OCI-LY1 (cell line): Measurements from ENCODE around the gene PLD1.

ENCODE experiments used
- H2AFZ ChIP-seq: fragments of 200-600 bp; sonication (generic), shearing (Covaris generic); 2 replicates; pipeline ENCODE4 v1.6.0; 2014; ENCODE audit warnings: antibody characterized with exemption, mild to moderate bottlenecking, low read length
- H3F3A ChIP-seq: fragments of 200-600 bp; sonication (generic), shearing (Covaris generic); 2 replicates; pipeline ENCODE4 v1.6.0; 2014; ENCODE audit warnings: mild to moderate bottlenecking, antibody characterized with exemption, low read length, moderate library complexity; ENCODE audit not compliant: insufficient read depth
- H3K27ac ChIP-seq: fragments of 200-600 bp; sonication (generic); 2 replicates; pipeline ENCODE4 v1.5.1; 2014; ENCODE audit warnings: low read length, mixed run types, mild to moderate bottlenecking, low read depth; ENCODE audit not compliant: poor library complexity, severe bottlenecking
- H3K27me3 ChIP-seq: fragments of 200-600 bp; sonication (generic); 2 replicates; pipeline ENCODE4 v1.6.0; 2014; ENCODE audit warnings: antibody characterized with exemption, mild to moderate bottlenecking, low read length, moderate library complexity; ENCODE audit not compliant: insufficient read depth
- H3K36me3 ChIP-seq: fragments of 200-600 bp; sonication (generic); 2 replicates; pipeline ENCODE4 v1.6.1; 2014; ENCODE audit warnings: mild to moderate bottlenecking, antibody characterized with exemption, low read length, moderate library complexity, mixed read lengths; ENCODE audit not compliant: insufficient read depth
- H3K4me1 ChIP-seq: fragments of 200-600 bp; sonication (generic); 2 replicates; pipeline ENCODE4 v1.5.1; 2014; ENCODE audit warnings: mild to moderate bottlenecking, low read length, moderate library complexity; ENCODE audit not compliant: insufficient read depth, severe bottlenecking
- H3K4me2 ChIP-seq: fragments of 200-600 bp; sonication (generic), shearing (Covaris generic); 2 replicates; pipeline ENCODE4 v1.6.1; 2014; ENCODE audit warnings: low read length
- H3K4me3 ChIP-seq: fragments of 200-600 bp; sonication (generic); 2 replicates; pipeline ENCODE4 v1.5.1; 2014; ENCODE audit warnings: low read length, low read depth, mild to moderate bottlenecking, mixed read lengths; ENCODE audit not compliant: poor library complexity, severe bottlenecking
- H3K79me2 ChIP-seq: fragments of 200-600 bp; shearing (Covaris generic); 2 replicates; pipeline ENCODE4 v1.6.1; 2016; ENCODE audit warnings: mixed run types, low read length, mixed read lengths; ENCODE audit not compliant: insufficient read depth
- H3K9ac ChIP-seq: fragments of 200-600 bp; sonication (generic), shearing (Covaris generic); 2 replicates; pipeline ENCODE4 v1.6.1; 2014; ENCODE audit warnings: mild to moderate bottlenecking, low read length, mixed read lengths
- H3K9me2 ChIP-seq: fragments of 200-600 bp; sonication (generic), shearing (Covaris generic); 2 replicates; pipeline ENCODE4 v1.6.1; 2014; ENCODE audit warnings: low read depth, mild to moderate bottlenecking, low read length, mixed read lengths
- H3K9me3 ChIP-seq: fragments of 200-600 bp; shearing (Covaris generic); 2 replicates; pipeline ENCODE4 v1.6.1; 2014; ENCODE audit warnings: low read length, mixed read lengths
- H4K20me1 ChIP-seq: fragments of 200-600 bp; sonication (generic), shearing (Covaris generic); 2 replicates; pipeline ENCODE4 v1.6.0; 2016; ENCODE audit warnings: mild to moderate bottlenecking, low read length; ENCODE audit not compliant: insufficient read depth
- EZH2 ChIP-seq: fragments of 200-600 bp; sonication (generic), shearing (Covaris generic); IDR thresholded peaks from 2 replicates; pipeline ENCODE4 v1.8.0; 2017; ENCODE audit warnings: borderline replicate concordance, mixed run types, mild to moderate bottlenecking, antibody characterized with exemption, low read length, moderate library complexity, mixed read lengths
- TF ChIP-seq, protein P1 (sequence below): fragments of 200-600 bp; sonication (generic), shearing (Covaris generic); IDR thresholded peaks from 2 replicates; pipeline ENCODE4 v1.5.1; 2017; ENCODE audit warnings: mild to moderate bottlenecking, antibody characterized with exemption, low read length, moderate library complexity, mixed read lengths

Gene PLD1

GRCh38 chr3:171731691-171732090 is 78.6 kb downstream of the PLD1 start:
- H3K36me3 ChIP-seq: no peaks in the 10 kb centered on the region
- H4K20me1 ChIP-seq: no peaks in the 10 kb centered on the region
- no peak overlapping the region for H3K4me2 ChIP-seq
- no peak overlapping the region for H3K9ac ChIP-seq
- H2AFZ ChIP-seq: no peak overlapping the region
- H3K4me1 ChIP-seq: no peaks in the 10 kb centered on the region
- H3K79me2 ChIP-seq: no peaks in the 10 kb centered on the region
- H3F3A ChIP-seq: no peaks in the 10 kb centered on the region
- H3K27ac ChIP-seq: no peak overlapping the region
- no peaks in the 10 kb centered on the region for H3K9me2 ChIP-seq
- TF ChIP-seq, protein P1, sequence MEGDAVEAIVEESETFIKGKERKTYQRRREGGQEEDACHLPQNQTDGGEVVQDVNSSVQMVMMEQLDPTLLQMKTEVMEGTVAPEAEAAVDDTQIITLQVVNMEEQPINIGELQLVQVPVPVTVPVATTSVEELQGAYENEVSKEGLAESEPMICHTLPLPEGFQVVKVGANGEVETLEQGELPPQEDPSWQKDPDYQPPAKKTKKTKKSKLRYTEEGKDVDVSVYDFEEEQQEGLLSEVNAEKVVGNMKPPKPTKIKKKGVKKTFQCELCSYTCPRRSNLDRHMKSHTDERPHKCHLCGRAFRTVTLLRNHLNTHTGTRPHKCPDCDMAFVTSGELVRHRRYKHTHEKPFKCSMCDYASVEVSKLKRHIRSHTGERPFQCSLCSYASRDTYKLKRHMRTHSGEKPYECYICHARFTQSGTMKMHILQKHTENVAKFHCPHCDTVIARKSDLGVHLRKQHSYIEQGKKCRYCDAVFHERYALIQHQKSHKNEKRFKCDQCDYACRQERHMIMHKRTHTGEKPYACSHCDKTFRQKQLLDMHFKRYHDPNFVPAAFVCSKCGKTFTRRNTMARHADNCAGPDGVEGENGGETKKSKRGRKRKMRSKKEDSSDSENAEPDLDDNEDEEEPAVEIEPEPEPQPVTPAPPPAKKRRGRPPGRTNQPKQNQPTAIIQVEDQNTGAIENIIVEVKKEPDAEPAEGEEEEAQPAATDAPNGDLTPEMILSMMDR: no peak
- H3K4me3 ChIP-seq: no peak overlapping the region
- H3K27me3 ChIP-seq: no peaks in the 10 kb centered on the region
- H3K9me3 ChIP-seq: no peaks in the 10 kb centered on the region

GRCh38 chr3:171729452-171730334 is 80.6 kb downstream of the PLD1 start:
- Histone ChIP-seq H2AFZ (no peak overlapping the region), H3K9me2 (no peaks in the 10 kb centered on the region), H3K4me1 (no peaks in the 10 kb centered on the region), H3K9ac (no peak overlapping the region), H3K27me3 (no peaks in the 10 kb centered on the region), H3K4me2 (no peak overlapping the region), H3K4me3 (no peak overlapping the region), H3K79me2 (no peaks in the 10 kb centered on the region), H3K9me3 (no peaks in the 10 kb centered on the region), H3F3A (no peaks in the 10 kb centered on the region), H4K20me1 (no peaks in the 10 kb centered on the region), H3K36me3 (no peaks in the 10 kb centered on the region), H3K27ac (no peak overlapping the region)
- TF ChIP-seq, protein P1: no peak
- TF ChIP-seq EZH2: no peak

DNA sequence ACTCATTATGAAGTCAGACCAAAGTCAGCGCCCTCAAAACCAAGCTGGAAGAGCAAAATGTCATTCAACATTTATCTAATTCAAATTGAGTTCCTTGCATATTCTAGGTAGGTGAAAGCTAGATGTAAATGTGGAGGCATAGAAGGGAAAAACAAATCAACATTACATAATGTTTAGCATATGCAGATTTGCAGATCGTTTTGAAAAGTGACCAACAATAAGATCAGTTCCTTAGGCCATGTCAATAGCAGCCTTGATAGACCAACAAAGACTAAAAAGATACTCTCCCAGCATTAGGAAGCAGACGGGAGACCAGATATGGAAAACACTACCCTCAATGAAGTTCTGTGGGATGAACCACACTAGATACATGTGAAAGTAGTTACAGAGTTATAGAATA is 83.0 kb downstream of the PLD1 start:
- no peaks in the 10 kb centered on the region for H4K20me1 ChIP-seq
- no peaks in the 10 kb centered on the region for H3K36me3 ChIP-seq
- H3K9me3 ChIP-seq: no peaks in the 10 kb centered on the region
- H3K9me2 ChIP-seq: no peaks in the 10 kb centered on the region
- TF ChIP-seq, protein P1: no peak
- no peak for TF ChIP-seq EZH2
- H3K4me1 ChIP-seq: no peaks in the 10 kb centered on the region
- H3F3A ChIP-seq: no peaks in the 10 kb centered on the region
- no peak overlapping the region for H3K27ac ChIP-seq
- H3K79me2 ChIP-seq: no peaks in the 10 kb centered on the region
- no peak overlapping the region for H3K4me3 ChIP-seq
- H3K4me2 ChIP-seq: no peak overlapping the region
- H3K27me3 ChIP-seq: no peaks in the 10 kb centered on the region
- H3K9ac ChIP-seq: no peak overlapping the region
- H2AFZ ChIP-seq: no peak overlapping the region
